Measurements from ENCODE around the gene BLID.

BLID gene

GRCh38 chr11:122085712-122086111 lies 30.3 kb downstream of the BLID start:
- ChIA-PET CTCF (no interaction called here), POLR2A (no interaction called here)
- TF ChIP-seq ZNF384 (IDR thresholded peaks at IDR 0.05) (no peak), NFRKB (IDR thresholded peaks at IDR 0.05) (no peak), LEF1 (IDR thresholded peaks at IDR 0.05; ENCODE audit: borderline replicate concordance) (no peak), FOXK2 (IDR thresholded peaks at IDR 0.05) (no peak), SP1 (IDR thresholded peaks at IDR 0.05) (no peak), FOXM1 (IDR thresholded peaks at IDR 0.05; ENCODE audit: borderline replicate concordance) (no peak), SUZ12 (IDR thresholded peaks at IDR 0.05) (no peak), CTBP1 (IDR thresholded peaks at IDR 0.05; ENCODE audit: borderline replicate concordance) (no peak), ARNT (IDR thresholded peaks at IDR 0.05) (no peak)
- no peak for DNase-seq (ENCODE audit: extremely low spot score)

DNA sequence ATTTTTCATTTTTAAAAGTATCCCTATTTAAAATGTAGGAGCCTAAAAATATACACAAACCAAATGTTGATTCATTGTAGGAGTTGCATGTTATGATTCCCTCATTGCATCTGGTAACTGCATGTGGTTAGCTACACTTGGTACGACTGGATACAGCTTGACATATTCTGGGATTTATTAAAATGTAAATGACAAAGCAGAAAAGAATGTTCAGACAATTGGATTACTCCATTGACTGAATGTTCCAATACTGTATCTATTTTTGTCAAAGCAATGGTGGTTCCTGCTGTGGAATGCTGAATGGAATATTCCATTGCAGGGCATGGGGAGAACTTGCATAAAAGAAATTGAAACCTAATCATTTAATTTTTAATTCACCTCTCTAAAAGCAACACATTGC lies 30.8 kb downstream of the BLID start:
- POLR2A ChIA-PET, result no interaction called here
- DNase-seq (ENCODE audit: extremely low spot score), result no peak

DNA sequence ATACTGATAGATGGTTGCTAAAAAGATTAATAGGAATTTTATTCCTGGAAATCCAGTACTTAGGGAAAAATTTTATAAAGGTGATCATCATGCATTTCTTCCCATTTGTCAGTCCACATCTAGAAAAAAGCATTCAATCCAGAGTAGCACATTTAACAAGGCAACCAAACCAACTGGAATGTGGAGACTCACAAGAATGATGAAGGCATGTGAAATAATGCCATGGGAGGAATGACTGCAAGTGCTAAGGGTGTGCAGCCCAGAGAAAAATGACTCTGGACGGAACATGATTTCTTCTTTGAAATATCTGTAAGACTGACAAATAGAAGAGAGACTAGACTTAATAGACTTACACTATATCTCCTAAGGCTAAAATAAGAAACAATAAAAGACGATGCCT lies 33.8 kb downstream of the BLID start:
- TF ChIP-seq FOXA1 (IDR thresholded peaks at IDR 0.05) (no peak), CTBP1 (IDR thresholded peaks at IDR 0.05; ENCODE audit: borderline replicate concordance) (no peak), NFRKB (IDR thresholded peaks at IDR 0.05) (no peak), FOXK2 (IDR thresholded peaks at IDR 0.05) (no peak), TARDBP (IDR thresholded peaks at IDR 0.05) (no peak), LEF1 (IDR thresholded peaks at IDR 0.05; ENCODE audit: borderline replicate concordance) (no peak), BHLHE40 (IDR thresholded peaks at IDR 0.05; ENCODE audit: borderline replicate concordance) (no peak), ELF4 (IDR thresholded peaks at IDR 0.05) (no peak), ZNF384 (IDR thresholded peaks at IDR 0.05) (no peak), FOXM1 (IDR thresholded peaks at IDR 0.05; ENCODE audit: borderline replicate concordance) (no peak), L3MBTL2 (conservative IDR thresholded peaks at IDR 0.05) (no peak), SP1 (IDR thresholded peaks at IDR 0.05) (no peak)
- TF ChIP-seq, protein P1, sequence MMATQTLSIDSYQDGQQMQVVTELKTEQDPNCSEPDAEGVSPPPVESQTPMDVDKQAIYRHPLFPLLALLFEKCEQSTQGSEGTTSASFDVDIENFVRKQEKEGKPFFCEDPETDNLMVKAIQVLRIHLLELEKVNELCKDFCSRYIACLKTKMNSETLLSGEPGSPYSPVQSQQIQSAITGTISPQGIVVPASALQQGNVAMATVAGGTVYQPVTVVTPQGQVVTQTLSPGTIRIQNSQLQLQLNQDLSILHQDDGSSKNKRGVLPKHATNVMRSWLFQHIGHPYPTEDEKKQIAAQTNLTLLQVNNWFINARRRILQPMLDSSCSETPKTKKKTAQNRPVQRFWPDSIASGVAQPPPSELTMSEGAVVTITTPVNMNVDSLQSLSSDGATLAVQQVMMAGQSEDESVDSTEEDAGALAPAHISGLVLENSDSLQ (IDR thresholded peaks at IDR 0.05), result no peak
- ChIA-PET POLR2A (no interaction called here), CTCF (no interaction called here)
- no peak for DNase-seq (ENCODE audit: extremely low spot score)

More for the DNA sequence above, 30.8 kb downstream of the BLID start:
- CTCF ChIA-PET, result no interaction called here
- TF ChIP-seq HDGF (IDR thresholded peaks at IDR 0.05; ENCODE audit: borderline replicate concordance), result no peak
- TF ChIP-seq ARNT (IDR thresholded peaks at IDR 0.05), result no peak

- CTCF ChIA-PET, result no interaction called here
- TF ChIP-seq FOXM1 (IDR thresholded peaks at IDR 0.05; ENCODE audit: borderline replicate concordance) (no peak), FOXK2 (IDR thresholded peaks at IDR 0.05) (no peak), FOXA1 (IDR thresholded peaks at IDR 0.05) (no peak), TARDBP (IDR thresholded peaks at IDR 0.05) (no peak), HDGF (IDR thresholded peaks at IDR 0.05; ENCODE audit: borderline replicate concordance) (no peak), NFRKB (IDR thresholded peaks at IDR 0.05) (no peak), SUZ12 (IDR thresholded peaks at IDR 0.05) (no peak), ARNT (IDR thresholded peaks at IDR 0.05) (no peak), SP1 (IDR thresholded peaks at IDR 0.05) (no peak), BHLHE40 (IDR thresholded peaks at IDR 0.05; ENCODE audit: borderline replicate concordance) (no peak), CTBP1 (IDR thresholded peaks at IDR 0.05; ENCODE audit: borderline replicate concordance) (no peak), LEF1 (IDR thresholded peaks at IDR 0.05; ENCODE audit: borderline replicate concordance) (no peak), ZNF384 (IDR thresholded peaks at IDR 0.05) (no peak)
- TF ChIP-seq, protein P1 (IDR thresholded peaks at IDR 0.05), result no peak
- DNase-seq (ENCODE audit: extremely low spot score), result no peak
- POLR2A ChIA-PET, result no interaction called here
Measured at GRCh38 chr11:122081073-122081472, 34.9 kb downstream of the BLID start.

- no peak for DNase-seq (ENCODE audit: extremely low spot score)
- CTCF ChIA-PET, result no interaction called here
- no peak for TF ChIP-seq NFRKB (IDR thresholded peaks at IDR 0.05)
- no peak for TF ChIP-seq L3MBTL2 (conservative IDR thresholded peaks at IDR 0.05)
- no peak for TF ChIP-seq TARDBP (IDR thresholded peaks at IDR 0.05)
- TF ChIP-seq SP1 (IDR thresholded peaks at IDR 0.05), result no peak
- TF ChIP-seq FOXK2 (IDR thresholded peaks at IDR 0.05), result no peak
- TF ChIP-seq ELF4 (IDR thresholded peaks at IDR 0.05), result no peak
- TF ChIP-seq ZNF384 (IDR thresholded peaks at IDR 0.05), result no peak
- TF ChIP-seq HDGF (IDR thresholded peaks at IDR 0.05; ENCODE audit: borderline replicate concordance), result no peak
- TF ChIP-seq FOXA1 (IDR thresholded peaks at IDR 0.05), result no peak
- POLR2A ChIA-PET, result no interaction called here
Measured at GRCh38 chr11:122077459-122077858, 38.6 kb downstream of the BLID start.

GRCh38 chr11:122076512-122077120 lies 39.4 kb downstream of the BLID start:
- CTCF ChIA-PET, result interaction anchor here (0.6 kb wide), 1 partner anchor 480 kb away, joined by 3 read pairs; no protein-coding TSS in a partner anchor
- TF ChIP-seq FOXK2 (IDR thresholded peaks at IDR 0.05) (no peak), TARDBP (IDR thresholded peaks at IDR 0.05) (no peak)
- POLR2A ChIA-PET, result no interaction called here
- no peak for DNase-seq (ENCODE audit: extremely low spot score)

DNA sequence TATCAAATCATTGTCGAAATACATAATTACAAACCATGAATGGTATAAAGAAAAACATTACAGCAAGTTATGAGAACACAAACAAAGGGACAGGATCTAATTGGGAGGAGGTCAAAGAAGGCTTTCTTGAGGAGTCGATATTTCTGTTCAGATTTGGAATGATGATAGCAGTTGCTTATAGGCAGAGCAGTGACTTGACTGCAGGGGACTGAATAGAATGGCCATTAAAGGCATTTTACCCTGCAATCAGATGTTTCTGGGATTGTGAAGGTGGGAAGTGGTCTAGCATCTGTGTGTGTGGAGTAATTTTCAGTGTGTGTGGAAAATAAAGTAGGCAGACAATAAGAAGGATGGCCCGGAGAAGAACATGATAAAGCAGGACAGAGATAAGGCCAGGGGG lies 41.0 kb downstream of the BLID start:
- ChIA-PET CTCF (no interaction called here), POLR2A (no interaction called here)
- no peak for DNase-seq (ENCODE audit: extremely low spot score)
- TF ChIP-seq TARDBP (IDR thresholded peaks at IDR 0.05) (no peak), FOXM1 (IDR thresholded peaks at IDR 0.05; ENCODE audit: borderline replicate concordance) (no peak), CTBP1 (IDR thresholded peaks at IDR 0.05; ENCODE audit: borderline replicate concordance) (no peak), NFRKB (IDR thresholded peaks at IDR 0.05) (no peak), FOXK2 (IDR thresholded peaks at IDR 0.05) (no peak), FOXA1 (IDR thresholded peaks at IDR 0.05) (no peak), BHLHE40 (IDR thresholded peaks at IDR 0.05; ENCODE audit: borderline replicate concordance) (no peak)
